Mesenchymal stem cell (in vitro differentiated cells and primary cell): ENCODE results near the gene DHRS11.

Experiments used
- DNase-seq: peaks from one replicate; pipeline ENCODE4 v3.0.0-alpha.2; 2013
- H2AFZ ChIP-seq: one replicate; pipeline ENCODE4 v1.6.1; 2013; ENCODE audit warnings: low read depth, mild to moderate bottlenecking, control low read depth, inconsistent platforms, low read length, moderate library complexity
- H2AK5ac ChIP-seq: 2 replicates; pipeline ENCODE4 v1.6.1; 2013; ENCODE audit warnings: low read length, moderate library complexity, mild to moderate bottlenecking, inconsistent platforms; ENCODE audit not compliant: severe bottlenecking
- H2BK120ac ChIP-seq: one replicate; pipeline ENCODE4 v1.6.1; 2013; ENCODE audit warnings: low read depth, mild to moderate bottlenecking, inconsistent platforms, low read length, moderate library complexity
- H2BK12ac ChIP-seq, 2 experiments: one replicate each; pipeline ENCODE4 v1.6.1; 2013; ENCODE audit warnings: inconsistent platforms in 2 of 2, low read length in 2 of 2, mild to moderate bottlenecking in 2 of 2, moderate library complexity in 2 of 2, control low read depth in 1 of 2
- H2BK15ac ChIP-seq: one replicate; pipeline ENCODE4 v1.6.1; 2013; ENCODE audit warnings: mild to moderate bottlenecking, low read depth, inconsistent platforms; ENCODE audit not compliant: poor library complexity, severe bottlenecking
- H2BK5ac ChIP-seq: 2 replicates; pipeline ENCODE4 v1.6.1; 2013; ENCODE audit warnings: low read depth, mild to moderate bottlenecking, low read length, control low read depth, inconsistent platforms; ENCODE audit not compliant: poor library complexity, severe bottlenecking
- H3K14ac ChIP-seq, 2 experiments: one replicate each; pipeline ENCODE4 v1.6.1; 2013; ENCODE audit warnings: inconsistent platforms in 2 of 2, low read length in 2 of 2, control low read depth in 1 of 2, mild to moderate bottlenecking in 1 of 2, moderate library complexity in 1 of 2
- H3K18ac ChIP-seq, 2 experiments: one replicate each; pipeline ENCODE4 v1.6.1; 2013; ENCODE audit warnings: inconsistent platforms in 2 of 2, low read length in 2 of 2, control low read depth in 1 of 2, low read depth in 1 of 2, mild to moderate bottlenecking in 1 of 2
- H3K23ac ChIP-seq, 2 experiments: one replicate each; pipeline ENCODE4 v1.6.1; 2013; ENCODE audit warnings: inconsistent platforms in 2 of 2, low read length in 2 of 2, mild to moderate bottlenecking in 2 of 2, moderate library complexity in 2 of 2, control low read depth in 1 of 2
- H3K27ac ChIP-seq: 2 replicates; pipeline ENCODE4 v1.5.1; 2013; ENCODE audit warnings: mild to moderate bottlenecking, moderate library complexity, low read length, control low read depth, inconsistent platforms; ENCODE audit not compliant: poor library complexity, severe bottlenecking
- H3K27me3 ChIP-seq, 2 experiments: 2 replicates each; pipeline versions ENCODE4 v1.6.1 to v1.7.0; 2013; ENCODE audit warnings: low read length in 2 of 2, mild to moderate bottlenecking in 2 of 2, moderate library complexity in 2 of 2, control low read depth in 1 of 2, inconsistent platforms in 1 of 2; ENCODE audit not compliant: control insufficient read depth in 1 of 2, insufficient read depth in 1 of 2
- H3K36me3 ChIP-seq, 2 experiments: 2 replicates each; pipeline versions ENCODE4 v1.6.1 to v1.7.0; 2013; ENCODE audit warnings: low read length in 2 of 2, control low read depth in 1 of 2, inconsistent platforms in 1 of 2, low read depth in 1 of 2, mild to moderate bottlenecking in 1 of 2; ENCODE audit not compliant: insufficient read depth in 2 of 2, control insufficient read depth in 1 of 2
- H3K4ac ChIP-seq, 2 experiments: one replicate each; pipeline ENCODE4 v1.6.1; 2013; ENCODE audit warnings: inconsistent platforms in 2 of 2, low read length in 2 of 2, mild to moderate bottlenecking in 2 of 2, moderate library complexity in 2 of 2, control low read depth in 1 of 2, low read depth in 1 of 2
- H3K4me1 ChIP-seq: 2 replicates; pipeline ENCODE4 v1.6.1; 2013; ENCODE audit warnings: low read depth, low read length, control low read depth; ENCODE audit not compliant: control insufficient read depth, insufficient read depth
- H3K4me2 ChIP-seq: 2 replicates; pipeline ENCODE4 v1.6.1; 2013; ENCODE audit warnings: low read length, mild to moderate bottlenecking, inconsistent platforms; ENCODE audit not compliant: poor library complexity, severe bottlenecking
- H3K4me3 ChIP-seq, 2 experiments: 2 replicates each; pipeline versions ENCODE4 v1.5.1 to v1.7.0; 2013; ENCODE audit warnings: low read length in 2 of 2, mild to moderate bottlenecking in 2 of 2, control low read depth in 1 of 2, low read depth in 1 of 2; ENCODE audit not compliant: insufficient read depth in 1 of 2
- H3K79me1 ChIP-seq: replicated peaks from 2 replicates; pipeline ENCODE4 v1.6.1; 2013; ENCODE audit warnings: mild to moderate bottlenecking, control low read depth, low read length, inconsistent platforms; ENCODE audit not compliant: poor library complexity, severe bottlenecking
- H3K9ac ChIP-seq: 2 replicates; pipeline ENCODE4 v1.7.0; 2013; ENCODE audit warnings: mild to moderate bottlenecking, low read length, moderate library complexity
- H3K9me3 ChIP-seq: 2 replicates; pipeline ENCODE4 v1.7.0; 2013; ENCODE audit warnings: mild to moderate bottlenecking, low read length; ENCODE audit not compliant: control insufficient read depth
- H4K8ac ChIP-seq: one replicate; pipeline ENCODE4 v1.6.1; 2013; ENCODE audit warnings: inconsistent platforms, mild to moderate bottlenecking, low read length, moderate library complexity
- H4K91ac ChIP-seq: one replicate; pipeline ENCODE4 v1.6.1; 2013; ENCODE audit warnings: mild to moderate bottlenecking, low read length, inconsistent platforms
- WGBS: methylation state at CpG from one replicate; pipeline ENCODE4 v1.1.7; 2013; ENCODE audit warnings: mixed read lengths; 5-methylcytosine and 5-hydroxymethylcytosine counted together

Gene DHRS11

DNA sequence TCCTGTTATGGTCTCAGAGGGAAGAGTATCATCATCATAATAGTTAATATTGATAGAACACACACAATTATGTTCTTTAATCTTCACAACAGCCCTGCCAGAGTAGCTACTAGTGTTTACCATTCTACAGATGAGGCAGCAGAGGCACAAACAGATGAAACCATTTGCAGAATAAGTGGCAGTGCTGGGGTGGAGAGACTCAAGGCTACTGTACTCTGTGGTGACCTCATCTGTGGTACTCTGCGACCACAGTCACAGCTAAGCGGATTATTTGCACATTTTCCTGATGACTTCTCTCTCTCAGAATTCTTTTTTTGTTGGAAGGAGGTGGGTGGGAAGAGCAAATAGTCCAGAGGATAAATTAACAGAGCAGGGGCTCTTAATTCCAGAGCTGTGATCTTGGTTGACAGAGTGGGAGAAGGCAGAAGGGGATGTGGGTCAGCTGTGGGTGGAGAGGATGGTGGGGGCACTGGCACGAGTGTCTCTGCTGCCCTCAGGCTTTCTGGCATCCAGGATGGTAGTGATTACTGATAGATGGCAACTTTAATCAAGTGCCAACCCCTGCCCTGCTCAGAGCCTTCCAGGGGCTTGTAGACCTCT is 51.5 kb downstream of the DHRS11 start:
- no peak overlapping the region for H2BK12ac ChIP-seq
- no peak overlapping the region for H2BK15ac ChIP-seq
- no peak overlapping the region for H2BK120ac ChIP-seq
- H3K14ac ChIP-seq, result no peak overlapping the region
- no peak overlapping the region for H3K18ac ChIP-seq
- peaks cover 12% of the 10 kb centered on the region for H3K4me1 ChIP-seq
- H3K9ac ChIP-seq, result no peak overlapping the region
- no peak for DNase-seq
- no peak overlapping the region for H3K23ac ChIP-seq
- no peak overlapping the region for H4K91ac ChIP-seq
- H3K9me3 ChIP-seq, result no peaks in the 10 kb centered on the region
- peaks cover 96 to 98% of the 10 kb centered on the region in 2 experiments for H3K27me3 ChIP-seq
- H2AK5ac ChIP-seq, result no peak overlapping the region
- H2BK5ac ChIP-seq, result no peak overlapping the region
- WGBS, result 60% methylated on average over 3 of the region's 3 CpGs
- H3K27ac ChIP-seq, result no peak overlapping the region
- no peak overlapping the region for H3K4ac ChIP-seq
- H3K36me3 ChIP-seq, result no peaks in the 10 kb centered on the region
- H2AFZ ChIP-seq, result no peak overlapping the region
- no peak overlapping the region for H4K8ac ChIP-seq
- H3K4me2 ChIP-seq, result no peak overlapping the region
- H3K4me3 ChIP-seq, result no peak overlapping the region
- no peaks in the 10 kb centered on the region for H3K79me1 ChIP-seq

DNA sequence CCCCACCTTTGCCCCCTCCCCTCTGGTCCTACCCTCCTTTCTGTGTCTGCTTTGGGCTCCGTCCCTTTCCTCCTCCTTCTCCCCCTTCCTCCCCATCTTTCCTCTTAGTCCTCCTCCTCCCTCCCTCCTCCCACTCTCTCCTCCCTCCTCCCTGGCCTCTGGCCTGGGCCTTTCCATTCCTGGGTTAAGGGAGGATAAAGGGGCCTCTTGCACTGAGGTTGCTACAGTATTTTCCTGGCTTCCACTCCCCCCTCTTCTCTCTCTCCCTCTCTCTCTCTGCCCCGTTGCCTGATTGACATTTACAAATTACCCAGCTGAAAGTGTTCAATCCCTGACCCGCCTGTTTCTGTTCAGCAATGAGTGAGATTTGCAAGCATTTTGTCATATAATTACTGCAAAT is 53.7 kb downstream of the DHRS11 start:
- Histone ChIP-seq H3K4me1 (peaks cover 12% of the 10 kb centered on the region), H3K4me3 (no peak overlapping the region), H4K91ac (no peak overlapping the region), H3K14ac (no peak overlapping the region), H3K4me2 (no peak overlapping the region), H2BK15ac (no peak overlapping the region), H3K4ac (no peak overlapping the region), H2BK12ac (no peak overlapping the region), H3K9me3 (no peaks in the 10 kb centered on the region), H2AK5ac (no peak overlapping the region), H3K27me3 (peaks cover 93 to 95% of the 10 kb centered on the region in 2 experiments), H2AFZ (no peak overlapping the region), H3K79me1 (no peaks in the 10 kb centered on the region), H3K23ac (no peak overlapping the region), H2BK5ac (no peak overlapping the region), H3K27ac (no peak overlapping the region), H3K18ac (no peak overlapping the region), H2BK120ac (no peak overlapping the region), H3K36me3 (no peaks in the 10 kb centered on the region), H4K8ac (no peak overlapping the region), H3K9ac (no peak overlapping the region)
- 47% methylated on average over 2 of the region's 3 CpGs for WGBS
- DNase-seq, result no peak

DNA sequence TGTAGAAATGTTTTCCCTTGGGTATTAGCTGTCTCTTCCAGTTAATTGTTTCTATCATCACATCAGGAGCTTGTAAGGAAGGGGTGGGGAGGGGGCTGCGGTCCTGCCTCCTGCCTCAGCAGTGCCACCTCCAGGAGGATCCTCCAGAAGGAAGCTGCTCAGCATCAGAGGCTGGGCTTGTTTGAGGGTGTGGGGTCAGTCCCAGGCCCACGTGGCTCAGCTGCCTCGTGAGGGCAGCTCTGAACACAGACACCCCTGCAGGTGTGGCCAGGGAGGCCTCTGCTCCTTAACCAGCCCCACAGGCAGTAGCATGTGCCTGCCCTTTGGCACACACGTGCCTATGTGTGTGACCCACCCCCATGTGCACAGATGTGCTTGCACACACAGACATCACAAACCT is 56.0 kb downstream of the DHRS11 start:
- Histone ChIP-seq H3K4me3 (no peak overlapping the region), H4K8ac (no peak overlapping the region), H4K91ac (no peak overlapping the region), H3K27ac (no peak overlapping the region), H3K4me2 (no peak overlapping the region), H3K79me1 (no peaks in the 10 kb centered on the region), H3K4me1 (no peaks in the 10 kb centered on the region), H2AFZ (no peak overlapping the region), H3K18ac (no peak overlapping the region), H2BK5ac (no peak overlapping the region), H3K4ac (no peak overlapping the region), H2BK15ac (no peak overlapping the region), H3K9ac (no peak overlapping the region), H2BK120ac (no peak overlapping the region), H3K36me3 (no peaks in the 10 kb centered on the region), H3K27me3 (peaks cover 88 to 89% of the 10 kb centered on the region in 2 experiments), H3K14ac (peak overlapping the region in 1 of 2 experiments; percentile 77), H3K9me3 (no peaks in the 10 kb centered on the region), H2AK5ac (no peak overlapping the region), H3K23ac (no peak overlapping the region), H2BK12ac (no peak overlapping the region)
- 30% methylated on average over 4 of the region's 4 CpGs for WGBS
- DNase-seq, result no peak

DNA sequence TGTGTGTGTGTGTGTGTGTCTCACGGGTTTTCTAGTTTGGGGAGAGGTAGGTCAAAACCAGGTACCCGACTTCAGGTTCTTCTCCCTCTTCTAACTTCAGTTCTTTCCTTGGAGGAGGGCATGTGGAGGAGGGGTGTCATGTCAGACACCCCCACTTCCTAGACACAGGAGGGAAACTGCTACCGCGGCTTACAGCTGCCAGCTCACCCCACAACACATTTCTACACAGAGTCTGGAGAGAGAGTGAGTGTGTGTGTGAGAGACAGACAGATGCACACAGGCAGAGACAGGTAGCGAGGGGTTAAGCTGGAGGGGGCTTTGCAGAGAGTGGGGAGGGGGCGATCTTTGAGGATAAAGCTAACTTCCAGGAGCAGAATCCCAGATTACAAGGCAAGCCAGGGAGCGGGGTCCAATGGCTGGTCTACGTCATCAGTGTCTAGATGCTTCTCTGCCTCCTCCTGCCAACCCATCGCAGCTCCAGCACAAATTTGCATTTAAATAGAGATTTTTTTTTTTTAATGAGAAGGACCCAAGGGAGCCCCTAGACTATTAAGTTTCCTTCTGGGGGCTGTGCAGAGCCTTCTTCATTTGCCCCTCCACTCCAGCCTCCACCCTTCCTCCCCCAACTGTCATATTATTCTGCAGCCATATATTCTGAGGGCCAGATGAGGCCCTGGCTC is 58.6 kb downstream of the DHRS11 start:
- Histone ChIP-seq H3K36me3 (no peaks in the 10 kb centered on the region), H3K9me3 (no peaks in the 10 kb centered on the region), H3K18ac (no peak overlapping the region), H3K14ac (no peak overlapping the region), H2AK5ac (no peak overlapping the region), H2BK12ac (no peak overlapping the region), H2BK5ac (no peak overlapping the region), H2BK15ac (no peak overlapping the region), H2AFZ (no peak overlapping the region), H3K4me3 (no peak overlapping the region), H4K91ac (no peak overlapping the region), H3K9ac (no peak overlapping the region), H3K23ac (peak overlapping the region in 1 of 2 experiments; percentile 41), H2BK120ac (no peak overlapping the region), H3K4ac (no peak overlapping the region), H3K4me1 (no peaks in the 10 kb centered on the region), H4K8ac (no peak overlapping the region), H3K79me1 (no peaks in the 10 kb centered on the region), H3K27me3 (peaks cover 78 to 79% of the 10 kb centered on the region in 2 experiments), H3K27ac (no peak overlapping the region), H3K4me2 (no peak overlapping the region)
- 62% methylated on average over 4 of the region's 9 CpGs for WGBS
- DNase-seq, result no peak
